SK-N-MC (cell line): ENCODE data around the gene MINAR1.

Source experiments
- EZH2 ChIP-seq: fragments of 200-600 bp; sonication (generic); IDR thresholded peaks from one replicate; pipeline ENCODE4 v1.6.1; 2017; ENCODE audit warnings: antibody characterized with exemption
- FOXP2 ChIP-seq: optimal IDR thresholded peaks from 2 replicates; pipeline ENCODE3; 2011; ENCODE audit warnings: mild to moderate bottlenecking, moderate library complexity; ENCODE audit not compliant: insufficient read depth; ENCODE audit errors: extremely low read length, control extremely low read depth
- POLR2AphosphoS5 ChIP-seq: IDR thresholded peaks from 2 replicates; pipeline ENCODE4 v1.6.1; 2012; ENCODE audit warnings: mild to moderate bottlenecking, low read depth, low read length, borderline replicate concordance

DNA sequence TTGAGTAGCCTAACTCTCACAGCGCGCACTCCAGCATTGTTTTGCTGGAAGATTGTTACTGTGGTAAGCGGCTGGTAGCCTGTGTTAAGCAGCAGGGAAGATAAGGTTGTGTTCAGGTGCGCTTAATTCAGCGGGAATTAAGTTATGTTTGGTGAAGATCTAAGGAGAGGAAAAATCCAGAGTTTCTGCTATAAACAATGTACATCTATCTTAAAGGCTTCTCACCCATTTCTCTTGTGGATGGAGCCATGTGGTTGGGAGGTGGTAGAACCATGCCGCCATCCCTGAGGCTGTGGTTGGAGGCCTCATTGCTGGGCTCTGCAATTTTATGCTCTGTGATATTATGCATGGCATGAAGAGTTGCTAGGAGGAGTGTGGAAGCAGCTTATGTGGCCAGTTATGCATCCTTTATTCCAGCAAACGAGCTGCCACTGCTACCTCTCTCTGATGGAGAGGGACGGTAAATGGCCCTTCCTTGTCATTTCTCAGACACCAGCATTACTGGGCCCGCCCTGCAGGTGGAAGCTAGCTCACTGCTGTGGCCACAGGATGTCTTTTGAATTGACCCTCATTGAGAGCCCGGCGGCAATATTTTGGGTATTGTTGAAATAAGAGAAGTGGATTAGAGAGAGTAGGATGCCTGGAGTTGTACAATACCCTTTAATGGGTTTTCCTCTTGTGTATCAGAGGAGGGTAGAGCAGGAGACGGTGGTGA lies 1.3 kb downstream of the MINAR1 start:
- TF ChIP-seq EZH2 (no peak), POLR2AphosphoS5 (no peak), FOXP2 (no peak)
